Uterus (tissue), 2 donors: Measurements from ENCODE around the gene ADCY4.

Source experiments
- CTCF ChIP-seq, 4 experiments: fragments of 200-600 bp in 2 of 4; fragments of 450-650 bp in 2 of 4; sonication (generic) in 2 of 4; IDR thresholded peaks; one replicate each; pipeline ENCODE4 v1.5.1; 2016 to 2019; ENCODE audit warnings: antibody characterized with exemption in 4 of 4, mild to moderate bottlenecking in 2 of 4, moderate library complexity in 1 of 4
- POLR2A ChIP-seq, 2 donors: fragments of 450-650 bp; IDR thresholded peaks; one replicate each; pipeline ENCODE4 v1.6.1; 2016; ENCODE audit warnings: antibody characterized with exemption in 2 of 2, mild to moderate bottlenecking in 1 of 2, moderate library complexity in 1 of 2

DNA sequence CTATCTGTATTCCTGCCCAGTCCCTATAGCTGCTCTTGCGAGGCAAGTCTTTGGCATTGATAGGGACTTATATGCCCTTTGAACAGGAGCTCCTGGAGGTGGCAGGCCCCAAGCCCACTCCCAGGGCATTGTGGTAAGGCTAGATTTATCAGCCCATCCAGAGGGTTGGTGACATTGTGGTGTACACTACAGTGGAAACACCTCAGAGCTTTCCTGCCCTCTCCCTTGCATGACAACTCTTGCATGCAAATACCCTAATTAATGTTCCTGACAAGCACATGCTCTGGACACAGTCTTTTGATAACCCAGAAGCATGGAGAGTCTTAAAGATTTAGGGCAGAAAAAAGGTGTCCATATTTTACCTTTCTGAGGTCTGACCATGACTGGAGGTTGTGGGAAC, 5.7 kb upstream of the ADCY4 start:
- TF ChIP-seq CTCF (IDR thresholded peaks at IDR 0.05) (no peak), POLR2A (IDR thresholded peaks at IDR 0.05) (no peak)
